C4-2B (cell line): ENCODE results near the gene THADA.

ENCODE experiments used
- CTCF ChIP-seq: fragments of 450-650 bp; conservative IDR thresholded peaks from 2 replicates; pipeline ENCODE4 v1.5.1; 2017; ENCODE audit warnings: mild to moderate bottlenecking
- ZFX ChIP-seq: fragments of 450-650 bp; IDR thresholded peaks from 2 replicates; pipeline ENCODE4 v1.6.1; 2017

DNA sequence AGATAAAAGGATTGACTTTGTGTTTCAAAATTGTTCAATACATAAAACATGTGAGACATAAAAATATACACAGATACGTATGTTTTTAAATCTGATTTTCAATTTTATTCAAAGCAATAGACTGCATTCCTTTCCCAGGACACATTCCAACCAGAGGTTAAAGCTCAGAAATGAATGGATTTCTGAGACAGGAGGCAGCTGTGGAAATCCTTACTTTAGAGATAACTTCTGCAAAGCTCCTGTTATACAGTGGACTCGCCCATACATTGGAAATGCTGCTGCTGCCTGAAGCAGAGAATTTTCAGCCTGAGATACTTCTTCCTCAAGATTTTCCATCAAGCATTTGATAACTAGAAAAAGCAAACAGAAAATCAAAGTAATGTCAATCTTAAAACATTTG is 43.8 kb downstream of the THADA start:
- TF ChIP-seq CTCF = no peak
- TF ChIP-seq ZFX = no peak
